ENCODE measurements around the gene OR52W1.

DNA sequence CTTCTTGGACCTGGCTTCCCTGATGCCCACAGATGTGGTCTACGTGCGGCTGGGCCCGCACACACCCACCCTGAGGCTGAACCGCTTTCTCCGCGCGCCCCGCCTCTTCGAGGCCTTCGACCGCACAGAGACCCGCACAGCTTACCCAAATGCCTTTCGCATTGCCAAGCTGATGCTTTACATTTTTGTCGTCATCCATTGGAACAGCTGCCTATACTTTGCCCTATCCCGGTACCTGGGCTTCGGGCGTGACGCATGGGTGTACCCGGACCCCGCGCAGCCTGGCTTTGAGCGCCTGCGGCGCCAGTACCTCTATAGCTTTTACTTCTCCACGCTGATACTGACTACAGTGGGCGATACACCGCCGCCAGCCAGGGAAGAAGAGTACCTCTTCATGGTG, 41.1 kb downstream of the OR52W1 start:
- TF ChIP-seq ZNF384 (IDR thresholded peaks at IDR 0.05) (no peak), SP1 (IDR thresholded peaks at IDR 0.05) (no peak), BHLHE40 (IDR thresholded peaks at IDR 0.05; ENCODE audit: borderline replicate concordance) (no peak), FOXA1 (IDR thresholded peaks at IDR 0.05) (no peak), SUZ12 (IDR thresholded peaks at IDR 0.05) (no peak), FOXM1 (IDR thresholded peaks at IDR 0.05; ENCODE audit: borderline replicate concordance) (no peak)
- TF ChIP-seq, protein P1, sequence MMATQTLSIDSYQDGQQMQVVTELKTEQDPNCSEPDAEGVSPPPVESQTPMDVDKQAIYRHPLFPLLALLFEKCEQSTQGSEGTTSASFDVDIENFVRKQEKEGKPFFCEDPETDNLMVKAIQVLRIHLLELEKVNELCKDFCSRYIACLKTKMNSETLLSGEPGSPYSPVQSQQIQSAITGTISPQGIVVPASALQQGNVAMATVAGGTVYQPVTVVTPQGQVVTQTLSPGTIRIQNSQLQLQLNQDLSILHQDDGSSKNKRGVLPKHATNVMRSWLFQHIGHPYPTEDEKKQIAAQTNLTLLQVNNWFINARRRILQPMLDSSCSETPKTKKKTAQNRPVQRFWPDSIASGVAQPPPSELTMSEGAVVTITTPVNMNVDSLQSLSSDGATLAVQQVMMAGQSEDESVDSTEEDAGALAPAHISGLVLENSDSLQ (IDR thresholded peaks at IDR 0.05) = no peak

All from HEK293T (cell line).